Bone marrow (tissue), 2 donors: ENCODE measurements around the gene AZU1.
"Not testable (repeated sequence)": the region's sequence is repeated elsewhere in the genome, so short reads cannot be mapped to it uniquely, and the experiment has no call there.

Experiments used
- DNase-seq, 2 donors: peaks; one replicate each; lab custom pipeline; 2025; lab: John Stamatoyannopoulos, UW

AZU1 gene

DNA sequence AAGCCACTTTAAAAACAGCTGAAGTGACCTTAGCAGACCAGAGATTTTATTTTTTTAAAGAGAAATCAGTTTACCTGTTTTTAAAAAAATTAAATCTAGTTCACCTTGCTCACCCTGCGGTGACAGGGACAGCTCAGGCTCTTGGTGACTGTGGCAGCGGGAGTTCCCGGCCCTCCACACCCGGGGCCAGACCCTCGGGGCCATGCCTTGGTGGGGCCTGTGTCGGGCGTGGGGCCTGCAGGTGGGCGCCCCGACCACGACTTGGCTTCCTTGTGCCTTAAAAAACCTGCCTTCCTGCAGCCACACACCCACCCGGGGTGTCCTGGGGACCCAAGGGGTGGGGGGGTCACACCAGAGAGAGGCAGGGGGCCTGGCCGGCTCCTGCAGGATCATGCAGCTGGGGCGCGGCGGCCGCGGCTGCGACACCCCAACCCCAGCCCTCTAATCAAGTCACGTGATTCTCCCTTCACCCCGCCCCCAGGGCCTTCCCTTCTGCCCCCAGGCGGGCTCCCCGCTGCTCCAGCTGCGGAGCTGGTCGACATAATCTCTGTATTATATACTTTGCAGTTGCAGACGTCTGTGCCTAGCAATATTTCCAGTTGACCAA lies 16.7 kb upstream of the AZU1 start:
- DNase-seq = no peak

DNA sequence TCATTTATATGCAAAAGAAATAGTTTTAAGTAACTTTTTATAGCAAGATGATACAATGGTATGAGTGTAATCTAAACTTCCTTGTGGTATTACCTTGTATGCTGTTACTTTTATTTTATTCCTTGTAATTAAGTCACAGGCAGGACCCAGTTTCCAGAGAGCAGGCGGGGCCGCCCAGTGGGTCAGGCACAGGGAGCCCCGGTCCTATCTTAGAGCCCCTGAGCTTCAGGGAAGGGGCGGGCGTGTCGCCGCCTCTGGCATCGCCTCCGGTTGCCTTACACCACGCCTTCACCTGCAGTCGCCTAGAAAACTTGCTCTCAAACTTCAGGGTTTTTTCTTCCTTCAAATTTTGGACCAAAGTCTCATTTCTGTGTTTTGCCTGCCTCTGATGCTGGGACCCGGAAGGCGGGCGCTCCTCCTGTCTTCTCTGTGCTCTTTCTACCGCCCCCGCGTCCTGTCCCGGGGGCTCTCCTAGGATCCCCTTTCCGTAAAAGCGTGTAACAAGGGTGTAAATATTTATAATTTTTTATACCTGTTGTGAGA lies 16.1 kb upstream of the AZU1 start:
- no peak for DNase-seq

DNA sequence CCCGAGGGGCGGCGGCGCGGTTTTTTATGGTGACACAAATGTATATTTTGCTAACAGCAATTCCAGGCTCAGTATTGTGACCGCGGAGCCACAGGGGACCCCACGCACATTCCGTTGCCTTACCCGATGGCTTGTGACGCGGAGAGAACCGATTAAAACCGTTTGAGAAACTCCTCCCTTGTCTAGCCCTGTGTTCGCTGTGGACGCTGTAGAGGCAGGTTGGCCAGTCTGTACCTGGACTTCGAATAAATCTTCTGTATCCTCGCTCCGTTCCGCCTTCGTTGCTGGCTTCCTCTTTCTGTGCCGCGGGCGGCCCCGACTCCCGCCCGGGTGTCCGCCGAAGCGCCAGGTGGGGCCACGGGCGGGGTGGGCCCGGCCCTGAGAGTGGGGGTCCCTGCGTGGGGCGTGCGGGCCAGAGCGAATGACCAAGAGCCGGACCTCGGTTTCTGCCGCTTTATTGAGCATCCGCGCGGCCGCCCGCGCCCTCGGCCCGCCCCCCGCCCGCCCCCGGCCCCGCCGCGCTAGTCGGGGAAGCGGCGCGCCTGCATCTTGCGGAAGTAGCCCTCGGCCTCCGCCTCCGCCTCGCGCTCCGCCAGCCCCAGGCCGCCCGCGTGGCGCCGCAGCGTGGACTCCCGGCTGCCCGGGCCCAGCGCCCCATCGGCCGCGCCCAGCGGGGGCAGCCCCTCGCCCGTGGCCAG lies 15.4 kb upstream of the AZU1 start:
- no peak for DNase-seq

DNA sequence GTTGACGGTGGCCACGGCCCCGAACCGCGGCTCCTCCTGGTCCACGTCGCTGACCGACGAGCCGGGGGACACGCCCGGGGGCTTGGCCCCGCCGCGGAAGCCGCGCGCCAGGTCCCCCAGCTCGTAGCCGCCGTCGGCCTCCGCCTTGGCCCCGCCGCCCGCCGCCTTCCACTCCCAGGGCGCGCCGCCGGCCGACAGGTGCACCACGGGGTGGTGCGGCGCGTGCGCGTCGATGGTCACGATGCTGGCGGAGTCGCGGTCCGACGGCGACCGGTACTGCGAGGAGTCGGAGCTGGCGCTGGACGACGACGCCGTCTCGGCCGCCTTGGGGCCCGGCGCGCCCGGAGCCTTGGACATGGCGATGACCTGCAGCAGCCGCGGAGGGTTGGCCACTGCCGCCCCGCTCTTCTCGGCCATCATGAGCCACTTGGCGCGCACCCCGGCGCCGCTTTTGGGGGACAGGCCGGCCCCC lies 14.9 kb upstream of the AZU1 start:
- no peak for DNase-seq

DNA sequence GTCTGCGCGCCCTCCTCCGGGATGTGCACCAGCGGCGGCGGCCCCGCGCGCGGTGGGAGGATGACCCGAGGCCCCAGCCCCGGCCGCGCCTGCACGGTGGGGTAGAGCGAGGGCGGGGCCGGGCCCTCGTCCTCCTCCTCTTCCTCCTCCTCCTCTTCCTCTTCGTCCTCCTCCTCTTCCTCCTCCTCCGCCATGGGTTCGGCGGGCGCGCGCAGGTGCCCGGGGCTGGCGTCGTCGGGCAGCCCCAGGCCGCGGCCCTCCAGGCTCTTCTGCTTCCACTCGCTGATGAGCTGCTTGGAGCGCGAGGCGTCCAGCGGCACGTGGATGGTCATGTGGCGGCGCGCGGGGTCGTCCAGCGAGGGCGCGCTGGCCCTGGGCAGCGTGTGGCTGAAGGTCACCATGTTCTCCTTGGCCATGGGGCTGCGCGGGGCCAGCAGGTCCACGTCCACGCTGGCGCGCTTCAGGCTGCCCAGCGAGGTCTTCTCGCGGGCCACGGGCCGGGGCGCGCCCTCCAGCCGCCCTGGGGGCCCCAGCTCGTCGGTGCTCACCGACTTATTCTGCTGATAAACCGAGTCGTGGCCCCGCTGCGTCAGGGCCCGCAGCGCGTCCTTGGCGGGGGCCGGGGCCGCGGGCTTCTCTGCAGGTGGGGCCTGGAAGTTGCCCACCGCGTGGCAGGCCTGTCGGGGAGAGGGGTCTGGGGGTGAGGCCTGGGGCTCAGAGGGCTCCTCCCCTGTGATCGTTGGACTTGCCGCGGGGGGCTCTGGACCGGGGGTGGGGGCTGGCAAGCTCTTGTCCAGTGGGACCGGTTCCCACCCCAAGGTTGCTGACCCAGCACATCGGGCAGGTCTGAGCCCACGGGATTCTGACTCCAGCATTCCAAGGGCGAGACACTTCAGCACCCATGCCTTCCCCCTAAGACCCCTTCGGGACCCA lies 14.2 kb upstream of the AZU1 start:
- no peak for DNase-seq

DNA sequence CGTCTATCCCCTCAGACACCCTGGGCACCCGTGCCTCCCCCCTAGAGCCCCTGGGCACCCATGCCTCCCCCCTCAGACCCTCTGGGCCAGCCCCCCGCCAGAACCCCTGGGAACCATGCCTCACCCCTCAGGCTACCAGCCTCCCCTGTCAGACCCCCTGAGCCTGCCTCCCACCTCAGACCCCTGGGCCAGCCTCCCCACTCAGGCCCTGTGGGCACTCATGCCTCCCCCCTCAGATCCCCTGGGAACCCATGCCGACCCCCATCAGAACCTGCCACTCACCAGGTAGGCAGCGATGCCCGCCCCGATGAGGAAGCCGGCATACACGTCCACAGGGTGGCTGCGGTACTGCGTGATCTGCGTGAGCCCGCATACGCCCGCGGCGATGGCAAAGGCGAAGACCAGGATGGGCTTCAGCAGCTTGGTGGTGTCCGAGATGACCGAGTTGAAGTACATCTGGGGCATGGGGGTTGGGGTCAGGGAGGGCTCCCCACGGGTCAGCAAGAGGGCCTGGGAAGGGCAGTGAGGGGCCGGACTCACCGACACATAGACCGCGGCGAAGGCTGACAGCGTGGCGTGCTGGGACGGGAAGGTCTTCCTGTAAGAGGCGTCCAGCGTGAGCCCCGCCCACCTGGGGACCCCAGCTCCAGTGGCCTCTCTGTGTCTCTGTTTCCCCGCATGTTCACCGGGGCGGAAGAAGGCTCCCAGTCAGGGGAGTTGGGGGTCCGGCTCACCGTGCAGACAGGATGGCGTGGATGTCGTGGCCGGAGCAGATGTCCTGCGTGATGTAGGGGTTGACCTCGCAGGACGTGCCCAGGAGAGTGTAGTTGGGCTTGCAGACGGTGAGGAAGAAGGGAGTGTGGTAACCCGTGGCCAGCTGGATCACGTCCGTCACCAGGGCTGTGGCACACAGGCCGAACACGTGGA lies 13.2 kb upstream of the AZU1 start:
- no peak for DNase-seq

DNA sequence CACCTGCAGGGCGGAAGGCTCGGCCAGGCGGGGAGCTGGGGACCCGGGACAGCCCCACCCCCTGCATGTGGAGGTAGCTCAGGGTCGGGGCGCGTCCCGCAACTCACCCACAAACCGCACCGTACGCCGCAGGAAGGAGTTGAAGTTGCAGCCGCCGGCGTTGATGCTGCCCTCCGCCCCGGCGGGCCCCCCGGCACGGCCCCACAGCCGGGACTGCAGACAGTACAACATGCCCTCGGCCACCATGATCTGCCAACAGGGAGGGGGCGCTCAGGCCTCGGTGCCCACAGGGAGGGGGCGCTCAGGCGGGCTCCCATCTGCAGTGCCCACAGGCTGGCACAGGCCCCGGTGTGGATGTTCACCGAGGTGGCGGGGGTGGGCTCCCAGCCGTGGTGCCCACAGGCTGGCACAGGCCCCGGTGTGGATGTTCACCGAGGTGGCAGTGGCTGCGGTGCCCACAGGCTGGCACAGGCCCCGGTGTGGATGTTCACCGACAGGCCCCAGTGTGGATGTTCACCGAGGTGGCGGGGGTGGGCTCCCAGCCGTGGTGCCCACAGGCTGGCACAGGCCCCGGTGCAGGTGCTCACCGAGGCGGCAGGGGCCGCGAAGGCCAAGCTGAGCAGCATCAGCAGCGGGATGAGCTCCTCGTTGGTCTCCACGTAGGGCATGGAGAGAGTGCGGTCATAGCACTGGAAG lies 12.4 kb upstream of the AZU1 start:
- DNase-seq = no peak

DNA sequence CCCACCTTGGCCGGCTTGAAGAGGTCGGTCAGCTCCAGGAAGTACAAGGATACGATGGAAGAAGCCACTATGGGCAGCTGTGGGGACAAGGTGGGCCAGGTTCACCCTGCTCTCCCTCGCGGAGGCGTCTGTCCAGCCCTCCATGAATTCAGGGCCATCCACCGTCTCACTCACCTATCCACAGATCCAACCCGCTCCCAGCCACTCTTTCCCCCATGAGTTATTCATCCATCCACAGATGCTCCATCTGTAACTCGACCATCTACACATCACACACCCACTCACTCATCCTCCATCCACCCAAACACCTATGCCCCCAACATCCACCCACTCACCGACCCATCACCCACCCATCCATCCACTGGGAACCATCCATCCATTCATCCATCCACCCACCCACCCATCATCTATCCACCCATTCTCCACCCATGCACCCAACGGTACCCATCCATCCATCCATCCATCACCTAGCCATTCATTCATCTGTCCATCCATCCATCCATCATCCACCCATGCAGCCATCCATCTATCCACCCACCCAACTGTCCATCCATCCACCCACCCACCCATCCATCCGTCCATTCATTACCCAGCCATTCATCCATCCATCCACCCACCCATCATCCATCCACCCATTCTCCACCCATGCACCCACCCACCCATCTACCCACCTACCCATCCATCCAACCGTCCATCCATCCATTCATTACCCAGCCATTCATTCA lies 11.7 kb upstream of the AZU1 start:
- DNase-seq = no peak

DNA sequence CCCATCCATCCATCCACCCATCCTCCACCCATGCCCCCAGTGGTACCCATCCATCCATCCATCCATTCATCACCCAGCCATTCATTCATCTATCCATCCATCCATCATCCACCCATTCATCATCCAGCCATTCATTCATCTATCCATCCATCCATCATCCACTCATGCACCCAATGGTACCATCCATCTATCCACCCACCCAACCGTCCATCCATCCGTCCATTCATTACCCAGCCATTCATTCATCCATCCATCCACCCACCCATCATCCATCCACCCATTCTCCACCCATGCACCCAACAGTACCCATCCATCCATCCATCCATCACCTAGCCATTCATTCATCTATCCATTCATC lies 11.2 kb upstream of the AZU1 start:
- DNase-seq = no peak

DNA sequence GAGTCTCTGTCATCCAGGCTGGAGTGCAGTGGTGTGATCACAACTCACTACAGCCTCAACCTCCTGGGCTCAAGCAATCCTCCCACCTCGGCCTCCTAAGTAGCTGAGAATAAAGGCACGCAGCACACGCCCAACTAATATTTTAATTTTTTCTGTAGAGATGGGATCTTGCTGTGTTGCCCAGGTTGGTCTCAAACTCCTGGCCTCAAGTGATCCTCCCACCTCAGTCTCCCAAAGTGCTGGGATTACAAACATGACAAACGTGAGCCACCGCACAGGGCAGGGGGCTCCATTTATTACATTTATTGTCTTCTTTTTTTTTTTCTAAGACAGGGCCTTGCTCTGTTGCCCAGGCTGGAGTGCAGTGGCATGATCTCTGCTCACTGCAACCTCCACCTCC lies 7.4 kb upstream of the AZU1 start:
- not testable (repeated sequence) for DNase-seq

DNA sequence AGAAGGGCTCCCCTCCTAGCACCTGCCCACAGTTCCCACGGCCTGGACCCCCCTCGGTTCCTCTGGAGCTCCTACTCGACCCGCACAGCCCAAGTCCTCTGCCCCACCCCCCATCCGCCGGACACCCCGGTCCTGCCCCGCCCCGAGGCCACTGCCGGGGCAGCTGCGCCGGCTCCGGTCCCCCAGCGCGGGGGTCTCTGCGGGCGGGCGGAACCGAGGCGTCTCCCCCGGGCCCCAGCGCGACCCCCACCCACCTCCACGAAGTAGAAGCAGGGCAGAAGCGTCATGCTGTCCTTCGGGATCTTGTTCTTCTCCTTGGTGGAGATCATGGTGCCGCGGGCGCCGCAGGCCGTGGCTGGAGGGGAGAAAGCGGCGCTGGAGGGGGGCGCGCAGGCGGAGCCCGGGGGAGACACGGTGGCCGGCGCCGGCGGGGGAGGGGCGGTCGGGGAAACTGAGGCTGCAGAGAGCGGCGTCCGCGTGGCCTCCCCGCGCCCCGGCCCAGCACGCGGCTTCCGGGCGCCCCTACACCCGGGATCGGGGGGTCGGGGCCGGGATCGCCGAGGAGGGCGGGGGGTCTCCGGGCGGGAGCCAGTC lies 6.3 kb upstream of the AZU1 start:
- no peak for DNase-seq

DNA sequence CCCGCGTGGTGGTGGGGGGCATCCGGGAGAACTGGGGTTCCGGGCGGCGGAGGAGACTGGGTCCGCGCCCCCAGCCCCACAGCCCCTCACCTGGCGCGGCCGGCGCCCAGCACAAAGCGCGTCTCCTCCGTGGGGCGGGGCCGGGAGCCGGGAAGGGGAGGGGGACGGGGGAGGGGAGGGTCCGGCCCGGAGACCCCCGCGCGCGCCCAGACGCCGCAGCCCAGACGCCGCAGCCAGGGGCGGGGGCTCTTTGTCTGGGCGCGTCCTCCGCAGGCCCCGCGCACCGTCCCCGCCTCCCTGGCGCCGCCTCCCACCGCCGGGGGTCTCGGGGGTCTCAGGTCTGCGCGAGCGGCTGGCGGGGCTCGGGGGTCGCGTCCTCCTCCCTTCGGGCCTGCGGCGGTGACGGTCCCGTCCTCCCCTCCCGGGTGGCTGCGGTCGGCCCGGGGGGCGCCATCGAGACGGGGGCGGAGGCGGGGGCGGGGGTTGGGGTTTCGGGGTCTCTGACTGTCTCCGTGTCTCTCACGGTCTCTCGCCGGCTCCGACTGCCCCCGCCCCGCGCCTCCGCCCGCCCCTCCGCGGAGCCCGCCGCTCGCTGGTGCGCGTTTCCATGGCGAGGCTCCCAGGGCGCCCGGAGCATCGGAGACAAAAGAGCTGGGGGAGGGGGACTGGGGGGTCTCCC lies 5.7 kb upstream of the AZU1 start, which contains the start of gene PLPPR3:
TSS of gene PLPPR3 (minus strand) at position 131 of the 679 bp plus-strand sequence. CDS start 396 bp downstream, outside the sequence.
- DNase-seq = no peak

DNA sequence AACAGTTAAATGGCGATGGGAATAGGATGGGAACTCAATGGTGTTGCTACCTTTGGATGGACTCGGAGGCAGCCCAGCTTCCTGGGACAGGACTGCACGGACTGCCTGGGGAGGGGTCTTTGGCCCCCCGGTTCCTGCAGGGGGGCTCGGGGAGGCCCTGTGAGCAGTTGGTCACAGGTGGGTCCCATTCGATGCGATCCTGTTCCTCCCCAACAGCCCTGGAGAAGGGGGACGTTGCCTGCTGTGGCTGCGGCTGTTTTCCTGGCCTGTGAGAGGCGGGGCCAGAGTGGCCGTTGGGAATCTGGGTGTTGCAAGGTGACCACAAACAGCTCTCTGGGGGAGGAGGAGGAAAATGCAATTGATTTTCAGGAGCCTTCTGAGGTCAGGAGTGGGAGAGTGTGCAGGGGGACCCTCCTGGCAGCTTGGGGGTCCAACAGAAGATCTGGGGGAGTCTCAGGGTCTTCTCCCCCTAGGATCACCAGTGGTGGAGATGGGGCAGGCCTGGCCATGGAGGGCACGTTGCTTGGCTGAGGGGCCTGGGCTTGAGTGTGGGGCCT lies 4.0 kb upstream of the AZU1 start:
- no peak for DNase-seq

DNA sequence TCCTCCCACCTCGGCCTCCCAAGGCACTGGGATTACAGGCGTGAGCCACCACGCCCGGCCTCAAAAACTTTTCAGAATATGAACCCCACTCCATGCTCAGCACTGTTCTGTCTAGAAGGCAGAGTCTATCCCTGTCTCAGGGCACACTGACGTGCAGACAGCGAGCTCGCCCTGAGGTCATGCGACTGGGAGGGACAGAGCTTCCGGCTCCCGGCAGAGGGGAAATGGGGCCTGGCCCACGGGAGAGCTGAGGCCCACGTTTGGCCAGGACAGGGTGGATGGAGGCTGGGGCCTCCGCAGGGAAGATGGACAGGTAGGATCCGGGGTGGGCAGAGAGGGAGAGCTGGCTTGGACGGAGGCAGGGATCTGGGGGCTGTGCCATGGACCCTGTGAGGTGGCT lies 2.8 kb upstream of the AZU1 start:
- DNase-seq = no peak

DNA sequence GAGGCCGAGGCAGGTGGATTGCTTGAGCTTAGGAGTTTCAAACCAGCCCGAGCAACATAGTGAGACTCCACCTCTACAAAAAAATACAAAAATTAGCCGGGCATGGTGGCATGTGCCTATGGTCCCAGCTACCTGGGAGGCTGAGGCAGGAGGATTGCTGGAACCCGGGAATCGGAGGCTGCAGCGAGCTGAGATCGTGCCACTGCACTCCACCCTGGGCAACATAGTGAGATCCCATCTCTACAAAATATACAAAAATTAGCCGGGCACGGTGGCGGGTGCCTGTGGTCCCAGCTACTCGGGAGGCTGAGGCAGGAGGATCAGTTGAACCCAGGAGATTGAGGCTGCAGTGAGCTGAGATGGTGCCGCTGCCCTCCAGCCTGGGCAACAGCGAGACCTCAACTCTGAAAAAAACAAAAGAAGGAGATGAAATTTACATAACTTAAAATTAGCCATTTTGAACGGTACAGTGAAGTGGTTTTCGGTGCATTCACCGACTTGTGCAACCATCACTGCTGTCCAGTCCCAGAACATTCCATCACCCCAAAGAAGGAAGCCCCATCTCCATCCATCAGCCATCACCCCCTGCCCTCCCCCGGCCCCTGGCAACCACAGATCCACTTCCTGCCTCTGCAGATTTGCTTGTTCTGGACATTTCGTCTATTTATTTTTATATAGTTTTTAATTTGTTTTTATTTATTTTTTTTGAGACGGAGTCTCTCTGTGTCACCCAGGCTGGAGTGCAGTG lies 1.6 kb upstream of the AZU1 start:
- DNase-seq = no peak

DNA sequence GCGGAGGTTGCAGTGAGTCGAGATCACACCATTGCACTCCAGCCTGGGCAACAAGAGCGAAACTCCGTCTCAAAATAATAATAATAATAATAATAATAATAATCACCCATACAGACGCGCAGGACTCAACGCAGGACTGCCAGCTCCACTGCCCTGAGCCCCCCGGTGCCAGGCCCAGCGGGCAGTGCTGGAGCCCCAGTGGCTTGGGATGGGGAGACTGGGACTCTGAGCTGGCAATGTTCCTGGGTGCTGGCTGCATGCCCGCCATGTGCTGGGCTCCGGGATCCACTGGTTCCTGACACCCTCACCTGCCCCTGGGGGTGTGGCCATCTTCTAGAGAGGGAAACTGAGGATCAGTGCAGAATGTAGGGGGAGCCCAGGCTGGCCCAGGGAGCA lies 325 bp upstream of the AZU1 start:
- DNase-seq = no peak

DNA sequence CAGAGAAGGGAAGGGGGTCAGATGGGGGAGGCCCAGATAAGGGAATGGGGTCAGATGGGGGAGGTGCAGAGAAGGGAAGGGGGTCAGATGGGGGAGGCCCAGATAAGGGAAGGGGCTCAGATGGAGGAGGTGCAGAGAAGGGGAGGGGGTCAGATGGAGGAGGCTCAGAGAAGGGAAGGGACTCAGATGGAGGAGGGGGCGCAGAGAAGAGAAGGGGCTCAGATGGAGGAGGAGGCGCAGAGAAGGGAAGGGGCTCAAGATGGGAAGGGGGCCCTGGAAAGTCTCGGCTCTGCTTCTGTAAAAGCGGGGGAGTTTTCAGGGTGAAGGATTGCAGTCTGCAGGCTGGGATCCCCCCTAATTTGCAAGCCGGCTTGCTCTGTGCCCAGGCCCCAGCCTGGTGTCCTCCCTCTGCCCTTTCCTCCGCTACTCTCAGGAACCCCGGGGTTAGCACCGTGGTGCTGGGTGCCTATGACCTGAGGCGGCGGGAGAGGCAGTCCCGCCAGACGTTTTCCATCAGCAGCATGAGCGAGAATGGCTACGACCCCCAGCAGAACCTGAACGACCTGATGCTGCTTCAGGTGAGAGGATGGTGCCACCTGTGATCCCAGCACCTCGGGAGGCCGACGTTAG lies 1.6 kb downstream of the AZU1 start:
- no peak for DNase-seq
